Activated T-helper 1 cell treated with anti-CD3 and anti-CD28 coated beads, Interleukin-2, amount 50 U/mL, for 16 hours (primary cell): ENCODE data around the gene DDX54.
"Not testable (repeated sequence)": the region's sequence is repeated elsewhere in the genome, so short reads cannot be mapped to it uniquely, and the experiment has no call there.

Experiments used
- DNase-seq, 2 donors: peaks; one replicate each; pipeline ENCODE4 v3.0.0-alpha.2; 2020; ENCODE audit warnings: low read depth in 1 of 2, low spot score in 1 of 2

DDX54 gene

GRCh38 chr12:113221181-113221996 is 36.1 kb upstream of the DDX54 start, which contains the start of gene TPCN1:
TSS of gene TPCN1 (plus strand) at chr12:113221464. CDS start at chr12:113226853, 5,389 bp downstream.
- peak; percentile 97 to 98 for DNase-seq

- no peak for DNase-seq
Measured at GRCh38 chr12:113220593-113221180, 35.4 kb upstream of the DDX54 start.

- DNase-seq = no peak
Measured at GRCh38 chr12:113216027-113216426, 30.7 kb upstream of the DDX54 start.

- DNase-seq = no peak
Measured at GRCh38 chr12:113214895-113215400, 29.7 kb upstream of the DDX54 start.

GRCh38 chr12:113211160-113211559 is 25.9 kb upstream of the DDX54 start:
- no peak for DNase-seq

- peak in 1 of 2 donors; percentile 20 for DNase-seq
Measured at GRCh38 chr12:113208041-113208934, 23.0 kb upstream of the DDX54 start.

GRCh38 chr12:113207613-113208040 is 22.3 kb upstream of the DDX54 start:
- DNase-seq = no peak

GRCh38 chr12:113206802-113207201 is 21.5 kb upstream of the DDX54 start:
- not testable (repeated sequence) for DNase-seq

GRCh38 chr12:113204804-113205203 is 19.5 kb upstream of the DDX54 start:
- DNase-seq = no peak

- no peak for DNase-seq
Measured at GRCh38 chr12:113203852-113204760, 18.8 kb upstream of the DDX54 start.

GRCh38 chr12:113202300-113203075 is 17.2 kb upstream of the DDX54 start:
- no peak for DNase-seq

- no peak for DNase-seq
Measured at GRCh38 chr12:113201187-113202177, 16.2 kb upstream of the DDX54 start.

GRCh38 chr12:113200021-113200797 is 14.9 kb upstream of the DDX54 start:
- DNase-seq = no peak

GRCh38 chr12:113198296-113198695 is 13.0 kb upstream of the DDX54 start:
- no peak for DNase-seq

GRCh38 chr12:113197518-113198077 is 12.3 kb upstream of the DDX54 start:
- no peak for DNase-seq

- peak in 1 of 2 donors; percentile 13 for DNase-seq
Measured at GRCh38 chr12:113196990-113197389, 11.7 kb upstream of the DDX54 start.

GRCh38 chr12:113196582-113196981 is 11.3 kb upstream of the DDX54 start:
- DNase-seq = no peak
